ENCODE measurements around the gene TMEM165. TPM values are rescaled to one million over a fixed set of nuclear protein-coding genes. Genes with fewer than 3 reads are reported as not detected.

The TMEM165 gene
- total RNA-seq, 3 donors from 2014 or later (not counting 1 experiment from before 2014, with no cell fraction given) = 86.9 to 113 (median 102) TPM

DNA sequence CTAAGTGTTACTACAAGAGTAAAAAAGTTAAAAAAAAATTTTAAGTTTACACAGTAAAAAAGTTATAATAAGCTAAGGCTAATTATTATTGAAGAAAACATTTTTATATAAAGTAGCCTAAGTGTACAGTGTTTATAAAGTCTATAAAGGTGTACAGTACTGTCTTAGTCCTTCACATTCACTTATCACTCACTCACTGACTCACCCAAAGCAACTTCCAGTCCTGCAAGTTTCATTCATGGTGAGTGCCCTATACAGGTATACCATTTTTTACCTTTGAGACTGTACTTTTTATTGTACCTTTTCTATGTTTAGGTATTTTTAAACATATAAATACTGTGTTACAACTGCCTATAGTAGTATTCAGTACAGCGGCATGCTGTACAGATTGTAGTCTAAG, 74.2 kb downstream of the TMEM165 start:
- WGBS (ENCODE audit: insufficient coverage) = 100% methylated on average over 1 of the region's 1 CpG
- Histone ChIP-seq H3K36me3 (ENCODE audit: control insufficient read depth, insufficient read depth, low read length) (peaks cover 28% of the 10 kb centered on the region), H3K9me3 (ENCODE audit: control insufficient read depth, insufficient read depth, low read length) (no peaks in the 10 kb centered on the region), H3K27me3 (ENCODE audit: control insufficient read depth, insufficient read depth, low read length) (no peaks in the 10 kb centered on the region), H3K4me3 (ENCODE audit: low read length) (no peak overlapping the region), H3K4me1 (ENCODE audit: control insufficient read depth, insufficient read depth, low read length) (no peaks in the 10 kb centered on the region), H3K27ac (ENCODE audit: low read length) (no peak overlapping the region)
- Mint-ChIP-seq H3K27ac (no peak overlapping the region), H3K9me3 (no peaks in the 10 kb centered on the region), H3K27me3 (ENCODE audit: low read depth in 2 of 2) (no peaks in the 10 kb centered on the region), H3K4me1 (no peaks in the 10 kb centered on the region), H3K36me3 (peaks cover 12% of the 10 kb centered on the region), H3K4me3 (no peak overlapping the region)
- no peak for DNase-seq
- TF ChIP-seq CTCF (IDR thresholded peaks at IDR 0.05) = no peak
- intact Hi-C loops (cut with micrococcal nuclease) = no loop called here
- ATAC-seq = no peak

Other genes with a start within 250 kb of the TMEM165 start
- gene SRD5A3, start 49.7 kb upstream of the TMEM165 start, total RNA-seq = 1 to 10 TPM; 3.5 to 5.6 (median 4.5) TPM
- gene CLOCK, start 151.0 kb downstream of the TMEM165 start, total RNA-seq = 10 to 100 TPM; 11.4 to 15.8 (median 13.4) TPM
- gene PDCL2, start 196.3 kb downstream of the TMEM165 start, total RNA-seq = not detected
- gene NMU, start 240.3 kb downstream of the TMEM165 start, total RNA-seq = not detected

Measured in natural killer cell (primary cell).